ENCODE measurements around the gene TCEANC.

The TCEANC gene

GRCh38 chrX:13694359-13694758, 41.4 kb downstream of the TCEANC start:
- peaks cover 88% of the 10 kb centered on the region for H3K79me2 ChIP-seq (ENCODE audit: insufficient read depth, low read length)
- H3K27me3 ChIP-seq (ENCODE audit: insufficient read depth, low read length, poor library complexity) = no peaks in the 10 kb centered on the region
- H2AFZ ChIP-seq (ENCODE audit: low read depth, low read length) = no peak overlapping the region
- H3K36me3 ChIP-seq (ENCODE audit: insufficient read depth, low read length) = no peaks in the 10 kb centered on the region; the same call in 1 of the 2 replicates
- no peak overlapping the region for H3K4me2 ChIP-seq (ENCODE audit: insufficient read depth, low read length)
- no peak overlapping the region for H3K27ac ChIP-seq (ENCODE audit: low read length)
- TF ChIP-seq EZH2 (IDR thresholded peaks at IDR 0.05; ENCODE audit: borderline replicate concordance, low read depth, low read length, severe bottlenecking) = no peak
- no peak for TF ChIP-seq CTCF (IDR thresholded peaks at IDR 0.05; ENCODE audit: borderline replicate concordance, extremely low read depth, low read length, poor library complexity, severe bottlenecking)
- DNase-seq = no peak
- H4K20me1 ChIP-seq (ENCODE audit: insufficient read depth, low read length) = peaks cover 13% of the 10 kb centered on the region; the same call in 1 of the 2 replicates
- no peak overlapping the region for H3K9ac ChIP-seq (ENCODE audit: low read depth, low read length)
- H3K4me1 ChIP-seq (ENCODE audit: insufficient read depth, low read length) = peaks cover 20% of the 10 kb centered on the region
- ATAC-seq (ENCODE audit: insufficient read depth, low read depth) = no peak
- H3K9me3 ChIP-seq (ENCODE audit: insufficient read depth, low read length, severe bottlenecking) = no peaks in the 10 kb centered on the region
- H3K4me3 ChIP-seq (ENCODE audit: low read depth in 1 of 2, low read length in 2 of 2) = no peak overlapping the region

GRCh38 chrX:13694983-13695382, 42.0 kb downstream of the TCEANC start:
- DNase-seq (no peak), ATAC-seq (ENCODE audit: insufficient read depth, low read depth) (no peak)
- Histone ChIP-seq H3K4me3 (ENCODE audit: low read depth in 1 of 2, low read length in 2 of 2) (no peak overlapping the region), H3K4me1 (ENCODE audit: insufficient read depth, low read length) (peaks cover 20% of the 10 kb centered on the region), H3K9ac (ENCODE audit: low read depth, low read length) (no peak overlapping the region), H2AFZ (ENCODE audit: low read depth, low read length) (no peak overlapping the region), H3K27ac (ENCODE audit: low read length) (no peak overlapping the region), H3K4me2 (ENCODE audit: insufficient read depth, low read length) (no peak overlapping the region), H3K79me2 (ENCODE audit: insufficient read depth, low read length) (peaks cover 86% of the 10 kb centered on the region), H4K20me1 (ENCODE audit: insufficient read depth, low read length) (peaks cover 13% of the 10 kb centered on the region; the same call in 1 of the 2 replicates), H3K27me3 (ENCODE audit: insufficient read depth, low read length, poor library complexity) (no peaks in the 10 kb centered on the region), H3K9me3 (ENCODE audit: insufficient read depth, low read length, severe bottlenecking) (no peaks in the 10 kb centered on the region), H3K36me3 (ENCODE audit: insufficient read depth, low read length) (no peaks in the 10 kb centered on the region; the same call in 1 of the 2 replicates)
- TF ChIP-seq CTCF (IDR thresholded peaks at IDR 0.05; ENCODE audit: borderline replicate concordance, extremely low read depth, low read length, poor library complexity, severe bottlenecking) (no peak), EZH2 (IDR thresholded peaks at IDR 0.05; ENCODE audit: borderline replicate concordance, low read depth, low read length, severe bottlenecking) (no peak)

GRCh38 chrX:13695601-13696115, 42.7 kb downstream of the TCEANC start:
- H3K4me1 ChIP-seq (ENCODE audit: insufficient read depth, low read length) = peaks cover 13% of the 10 kb centered on the region

More at GRCh38 chrX:13695601-13696115, 42.7 kb downstream of the TCEANC start:
- H3K79me2 ChIP-seq (ENCODE audit: insufficient read depth, low read length) = peaks cover 85% of the 10 kb centered on the region
- no peak for DNase-seq
- H3K9ac ChIP-seq (ENCODE audit: low read depth, low read length) = no peak overlapping the region
- no peak for ATAC-seq (ENCODE audit: insufficient read depth, low read depth)
- H4K20me1 ChIP-seq (ENCODE audit: insufficient read depth, low read length) = peaks cover 13% of the 10 kb centered on the region; the same call in 1 of the 2 replicates
- H3K27me3 ChIP-seq (ENCODE audit: insufficient read depth, low read length, poor library complexity) = no peaks in the 10 kb centered on the region
- no peak overlapping the region for H2AFZ ChIP-seq (ENCODE audit: low read depth, low read length)
- H3K36me3 ChIP-seq (ENCODE audit: insufficient read depth, low read length) = no peaks in the 10 kb centered on the region; the same call in 1 of the 2 replicates
- H3K4me3 ChIP-seq (ENCODE audit: low read depth in 1 of 2, low read length in 2 of 2) = no peak overlapping the region
- no peak overlapping the region for H3K27ac ChIP-seq (ENCODE audit: low read length)
- no peak for TF ChIP-seq EZH2 (IDR thresholded peaks at IDR 0.05; ENCODE audit: borderline replicate concordance, low read depth, low read length, severe bottlenecking)
- TF ChIP-seq CTCF (IDR thresholded peaks at IDR 0.05; ENCODE audit: borderline replicate concordance, extremely low read depth, low read length, poor library complexity, severe bottlenecking) = no peak
- H3K9me3 ChIP-seq (ENCODE audit: insufficient read depth, low read length, severe bottlenecking) = no peaks in the 10 kb centered on the region
- H3K4me2 ChIP-seq (ENCODE audit: insufficient read depth, low read length) = no peak overlapping the region
